Bone marrow (tissue), 2 donors: Measurements from ENCODE around the gene NTRK2.

Experiments
- DNase-seq, 2 donors: peaks; one replicate each; lab custom pipeline; 2025; lab: John Stamatoyannopoulos, UW

Gene NTRK2

DNA sequence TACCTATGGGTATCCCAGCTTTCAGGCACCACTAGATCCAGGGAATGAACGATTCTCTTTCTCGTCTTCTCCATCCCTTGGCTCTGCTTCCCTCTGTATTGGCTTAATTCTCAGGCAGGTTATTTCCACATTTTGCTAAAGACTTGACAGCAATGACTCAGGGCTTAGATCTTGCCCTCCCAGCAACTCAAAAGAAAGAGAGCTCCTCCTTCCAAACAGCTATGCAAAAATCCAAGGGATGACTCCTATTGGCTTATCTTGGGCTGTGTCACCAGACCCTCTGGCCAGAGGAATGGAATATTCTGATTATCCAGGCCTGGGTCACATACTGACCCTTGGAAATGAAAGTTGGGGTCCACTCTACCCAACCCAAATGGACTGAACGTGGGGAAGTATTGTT, 270.2 kb downstream of the NTRK2 start:
- DNase-seq = no peak

- DNase-seq = no peak
These were observed 270.8 kb downstream of the NTRK2 start for GRCh38 chr9:84940294-84940693.

DNA sequence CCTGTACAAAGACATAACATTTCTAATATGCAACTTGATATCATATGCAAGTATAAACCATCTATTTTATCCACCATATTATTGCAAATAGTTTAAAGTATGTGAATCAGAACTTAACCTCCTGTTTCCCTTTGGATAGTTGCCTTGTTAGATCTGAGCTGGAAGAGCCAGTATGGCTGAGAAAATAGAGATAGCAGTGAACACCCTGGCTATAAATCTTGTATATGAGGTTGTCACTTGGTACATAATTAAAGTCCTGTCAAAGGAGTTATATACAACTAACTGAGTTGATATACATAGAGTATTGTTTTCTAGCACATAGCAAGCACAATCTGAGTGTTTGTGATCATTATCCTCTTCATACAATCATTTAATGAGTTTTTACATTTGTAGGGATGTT, 272.3 kb downstream of the NTRK2 start:
- DNase-seq = no peak

DNA sequence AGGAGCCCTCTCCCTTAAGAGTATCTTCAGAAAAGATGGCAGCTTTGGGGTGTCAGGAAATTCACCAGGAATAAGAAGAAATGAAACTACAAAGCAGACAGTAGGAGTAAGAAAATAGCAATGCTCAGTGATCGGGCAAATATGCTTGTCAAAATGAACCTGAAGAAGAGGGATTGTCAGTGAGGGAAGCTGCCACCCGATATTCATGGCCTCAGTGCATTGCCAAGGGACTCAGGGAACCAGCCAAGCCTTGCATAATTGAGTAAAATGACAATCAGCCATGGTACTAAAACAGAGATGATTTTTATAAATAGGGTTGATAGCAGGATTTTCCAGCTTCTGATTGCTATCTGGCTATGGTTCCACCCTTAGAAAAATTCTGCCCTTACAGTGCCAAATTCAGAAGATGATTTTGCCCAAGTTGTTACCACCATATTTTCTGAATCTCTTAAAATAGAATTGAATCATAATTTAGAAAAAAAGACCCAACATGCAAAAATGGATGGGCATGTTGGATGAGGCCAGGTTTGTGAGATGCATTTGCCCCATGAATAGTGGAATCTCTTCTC, 274.0 kb downstream of the NTRK2 start:
- no peak for DNase-seq

- DNase-seq = no peak
These were observed 276.5 kb downstream of the NTRK2 start for GRCh38 chr9:84945878-84946538.

- DNase-seq = no peak
These were observed 278.0 kb downstream of the NTRK2 start for GRCh38 chr9:84947412-84947972.

- no peak for DNase-seq
These were observed 279.7 kb downstream of the NTRK2 start for GRCh38 chr9:84949258-84949657.

- DNase-seq = no peak
These were observed 280.4 kb downstream of the NTRK2 start for GRCh38 chr9:84949971-84950370.

DNA sequence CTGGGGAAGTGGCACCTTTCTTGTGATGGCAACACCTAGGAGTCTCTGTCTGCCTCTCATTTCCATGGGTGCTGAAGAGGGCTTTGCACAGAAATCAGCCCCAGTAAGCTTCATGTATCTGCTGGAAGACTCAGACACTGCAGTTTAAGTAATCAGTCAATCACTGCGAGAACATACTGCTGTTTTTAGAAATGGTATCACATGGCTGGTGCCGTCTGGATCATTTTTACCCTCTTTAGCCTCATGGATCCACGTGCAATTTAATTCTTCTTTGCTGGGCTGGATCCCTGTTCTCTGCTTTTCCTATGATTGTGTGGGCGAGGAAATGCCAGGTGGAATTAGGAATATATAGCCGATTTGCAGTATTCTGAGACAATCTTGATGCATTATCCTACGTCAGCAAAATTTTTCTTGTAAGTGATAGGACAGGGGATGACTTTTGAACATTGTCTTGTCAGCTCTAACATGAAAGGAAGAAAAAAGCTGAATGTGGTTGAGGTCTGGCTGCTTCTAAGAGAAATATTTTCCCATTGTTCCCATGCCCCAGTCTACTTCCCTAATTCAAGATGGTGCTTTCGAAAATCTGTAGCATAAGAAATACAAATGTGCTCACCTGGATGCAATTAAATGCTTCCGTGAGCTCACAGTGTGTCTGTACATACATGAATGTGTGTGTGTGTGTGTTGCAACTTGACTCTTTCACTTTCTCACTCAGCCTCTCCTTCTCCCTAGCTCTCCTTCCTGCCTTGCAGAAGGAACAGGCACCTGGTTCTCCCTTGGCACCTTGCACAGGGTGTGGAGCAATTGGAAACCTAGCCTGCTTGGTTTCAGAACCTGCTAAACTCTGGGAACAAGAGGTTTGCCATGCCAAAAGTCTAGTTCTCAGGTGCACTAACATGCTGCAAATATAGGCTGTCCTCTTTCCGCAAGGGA, 281.6 kb downstream of the NTRK2 start:
- no peak for DNase-seq

- no peak for DNase-seq
These were observed 283.8 kb downstream of the NTRK2 start for GRCh38 chr9:84953252-84953773.

DNA sequence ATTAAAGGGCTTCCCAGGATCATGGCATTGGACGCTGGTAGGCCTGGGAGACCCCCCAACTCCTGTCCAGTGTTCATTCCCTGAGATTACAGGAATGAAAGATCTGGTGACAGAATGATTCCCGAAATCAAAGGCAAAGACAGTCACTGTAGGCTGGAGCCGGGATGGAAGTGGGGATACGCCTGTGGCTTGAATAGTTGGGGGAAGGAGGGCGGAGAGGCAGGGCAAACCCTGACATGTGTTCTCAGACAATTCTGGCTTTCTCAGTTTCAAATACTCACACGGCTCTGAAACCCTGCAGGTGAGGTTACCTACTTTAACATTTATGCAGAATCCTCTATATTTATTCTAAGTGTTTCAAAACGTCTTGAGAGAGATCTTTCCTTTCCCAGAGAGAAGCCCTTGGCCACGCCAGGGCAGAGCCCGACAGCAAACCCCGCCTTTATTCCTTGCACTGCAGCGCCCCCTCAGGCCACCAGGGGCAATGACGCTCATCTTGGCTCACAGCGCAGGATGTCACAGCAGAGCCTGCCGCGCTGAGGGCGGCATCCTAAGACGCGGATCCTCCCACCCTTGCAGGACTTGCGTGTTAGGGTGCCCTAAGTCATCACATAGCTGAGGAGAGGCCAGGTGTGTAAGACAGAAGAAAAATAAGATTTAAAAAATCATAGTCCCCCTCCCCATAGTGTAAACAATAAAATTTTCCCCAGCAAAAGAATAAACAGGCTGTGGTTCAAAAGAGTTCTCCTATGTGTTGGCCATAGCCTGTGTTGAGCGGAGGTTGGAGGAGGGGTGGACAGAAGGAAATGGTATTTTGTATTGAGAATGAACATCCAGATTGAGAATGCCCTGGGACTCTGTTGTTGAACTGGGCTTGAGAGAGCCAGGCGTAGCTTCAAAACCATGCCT, 284.5 kb downstream of the NTRK2 start:
- DNase-seq = no peak

DNA sequence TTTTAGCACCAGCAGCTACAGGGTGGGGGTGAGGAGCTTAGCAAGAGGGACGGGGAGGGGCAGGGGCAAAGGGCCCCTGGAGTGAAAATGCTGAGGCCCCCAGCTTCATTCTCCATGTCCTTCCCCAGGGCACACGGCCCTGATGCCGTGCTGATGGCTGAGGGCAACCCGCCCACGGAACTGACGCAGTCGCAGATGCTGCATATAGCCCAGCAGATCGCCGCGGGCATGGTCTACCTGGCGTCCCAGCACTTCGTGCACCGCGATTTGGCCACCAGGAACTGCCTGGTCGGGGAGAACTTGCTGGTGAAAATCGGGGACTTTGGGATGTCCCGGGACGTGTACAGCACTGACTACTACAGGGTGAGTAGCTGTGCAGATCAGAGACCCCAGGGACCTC, 285.6 kb downstream of the NTRK2 start:
- no peak for DNase-seq

DNA sequence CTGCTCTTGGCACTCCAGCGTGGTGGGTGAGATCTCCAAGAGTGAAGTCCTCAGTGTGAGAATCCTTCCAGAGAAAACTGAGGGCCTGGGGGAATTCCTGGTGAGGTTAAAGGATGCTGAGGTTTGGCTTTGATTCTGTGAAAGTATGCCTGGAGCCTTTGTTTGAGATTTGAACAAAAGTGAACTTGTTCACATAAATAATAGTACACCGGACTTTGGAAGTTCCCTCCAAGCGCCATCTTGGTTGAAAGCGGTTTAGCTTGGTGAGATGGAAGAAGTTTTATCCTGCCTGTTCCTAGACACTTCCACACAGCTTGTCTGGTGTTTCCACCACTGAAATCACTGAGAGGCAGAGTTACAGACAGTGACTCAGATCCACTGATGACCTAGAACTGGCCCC, 286.4 kb downstream of the NTRK2 start:
- DNase-seq = no peak

DNA sequence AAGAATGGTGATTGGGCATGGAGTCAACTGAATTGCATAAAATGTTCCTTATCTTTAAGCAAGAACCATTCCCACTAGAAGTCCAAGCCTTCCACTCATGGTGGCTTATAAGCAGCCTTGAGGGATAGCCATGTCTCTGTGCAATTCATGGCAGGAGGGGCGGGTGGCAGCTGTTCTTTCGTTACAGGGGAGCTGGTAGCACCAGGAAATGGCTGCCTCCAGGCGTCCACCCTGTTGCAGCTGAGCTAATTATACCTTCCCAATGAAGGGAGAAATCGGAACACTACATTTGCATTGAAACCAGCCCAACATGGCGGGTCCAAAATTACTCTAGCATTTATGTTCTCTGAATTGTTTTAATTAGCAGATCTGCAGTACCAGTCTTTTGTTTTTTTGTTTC, 289.8 kb downstream of the NTRK2 start:
- DNase-seq = no peak

- no peak for DNase-seq
These were observed 297.6 kb downstream of the NTRK2 start for GRCh38 chr9:84966876-84967830.

GRCh38 chr9:84969084-84969483, 299.6 kb downstream of the NTRK2 start:
- DNase-seq = no peak

DNA sequence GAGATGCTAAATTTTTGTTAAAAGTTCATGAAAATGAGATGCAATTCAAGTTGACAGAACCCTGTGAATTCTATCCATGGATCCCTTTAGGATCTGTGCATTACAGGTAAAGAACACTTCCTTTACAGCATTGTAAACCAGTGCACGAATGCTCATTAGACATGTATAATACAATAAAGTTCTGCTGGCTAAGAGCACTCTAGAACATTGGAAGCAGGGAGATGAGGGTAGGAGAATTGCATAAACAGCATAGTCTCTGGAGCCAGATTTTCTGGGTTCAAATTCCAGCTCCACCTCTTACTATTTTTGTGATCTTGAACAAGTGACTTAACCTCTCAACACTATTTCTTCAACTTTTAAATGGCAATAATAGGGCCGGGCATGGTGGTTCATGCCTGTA, 300.2 kb downstream of the NTRK2 start:
- DNase-seq = no peak

DNA sequence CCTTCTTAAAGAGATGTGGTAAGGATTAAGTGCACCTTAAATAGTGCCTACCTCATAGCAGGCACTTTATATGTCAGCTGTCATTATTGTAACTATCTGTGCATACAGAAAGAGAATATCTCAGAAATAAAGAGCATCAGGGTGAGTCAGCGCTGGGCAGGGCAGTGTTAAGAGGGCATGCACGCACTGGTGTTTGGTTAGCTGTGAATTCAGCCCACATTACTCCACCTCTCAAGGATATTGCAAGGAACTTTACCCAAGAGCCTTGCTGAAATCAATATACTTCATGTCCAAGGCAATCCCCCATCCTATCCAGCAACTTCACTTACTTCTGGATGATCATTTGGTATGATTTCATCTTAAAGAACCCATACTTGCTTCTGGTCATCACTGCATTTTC, 300.9 kb downstream of the NTRK2 start:
- no peak for DNase-seq

DNA sequence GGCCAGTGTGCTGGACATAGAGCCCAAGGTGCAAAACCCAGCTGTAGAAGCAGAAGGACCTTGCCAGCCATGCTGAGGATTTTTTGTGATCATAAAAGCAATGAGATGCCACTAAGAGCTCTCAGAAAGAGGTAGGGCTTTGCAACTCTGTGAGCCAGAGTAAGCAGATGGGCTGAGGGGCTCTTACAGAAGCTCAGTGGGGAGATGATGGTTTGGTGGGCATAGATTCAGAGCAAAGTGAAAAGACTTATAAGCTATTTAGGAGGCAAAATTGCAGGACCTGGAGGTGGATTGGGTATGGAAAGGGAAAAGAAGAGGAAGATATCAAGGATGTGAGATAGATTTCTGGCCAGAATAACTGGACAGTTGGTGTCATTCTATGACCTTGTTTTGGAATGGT, 302.0 kb downstream of the NTRK2 start:
- DNase-seq = no peak

DNA sequence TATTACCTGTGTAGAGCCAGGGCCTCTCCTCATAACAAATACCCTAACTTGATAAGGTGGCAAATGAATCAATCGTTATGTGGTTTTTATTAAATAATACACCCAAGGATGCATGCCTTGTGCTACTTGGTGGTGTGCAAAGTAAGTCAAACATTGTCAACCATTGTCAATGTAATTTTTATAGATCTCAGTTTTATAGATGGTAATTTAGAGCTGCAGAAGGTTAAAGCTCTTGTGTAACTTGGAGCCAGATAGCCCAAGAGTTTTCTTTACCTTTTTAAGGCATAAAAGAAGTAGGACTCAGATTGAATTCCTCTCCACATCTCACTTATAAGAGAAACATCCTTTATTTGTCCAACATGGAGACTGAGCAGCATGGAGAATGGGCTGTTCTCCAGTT, 304.7 kb downstream of the NTRK2 start:
- no peak for DNase-seq
